Liver (tissue), 9 donors: ENCODE measurements around the gene SLN. TPM values are rescaled to one million over a fixed set of nuclear protein-coding genes. Genes with fewer than 3 reads are reported as not detected.
"Not testable (repeated sequence)": the region's sequence is repeated elsewhere in the genome, so short reads cannot be mapped to it uniquely, and the experiment has no call there.

Experiments
- DNase-seq: peaks from one replicate; pipeline ENCODE4 v3.0.0-alpha.2; 2017; ENCODE audit warnings: low spot score
- H3K27ac ChIP-seq, 2 donors: one replicate each; pipeline ENCODE4 v1.7.0; 2013; ENCODE audit warnings: inconsistent platforms in 2 of 2, low read length in 2 of 2, control low read depth in 1 of 2, low read depth in 1 of 2, mild to moderate bottlenecking in 1 of 2
- H3K27me3 ChIP-seq, 4 donors: one replicate each; pipeline versions ENCODE4 v1.6.1 to v1.7.0; 2013; ENCODE audit warnings: low read length in 3 of 4, inconsistent platforms in 1 of 4, mild to moderate bottlenecking in 1 of 4, moderate library complexity in 1 of 4; ENCODE audit not compliant: control insufficient read depth in 4 of 4, insufficient read depth in 4 of 4
- H3K36me3 ChIP-seq, 4 donors: one replicate each; pipeline versions ENCODE4 v1.6.1 to v1.7.0; 2013; ENCODE audit warnings: low read length in 3 of 4, mild to moderate bottlenecking in 3 of 4, low read depth in 1 of 4, moderate library complexity in 1 of 4; ENCODE audit not compliant: control insufficient read depth in 4 of 4, insufficient read depth in 3 of 4
- H3K4me1 ChIP-seq, 4 donors: one replicate each; pipeline versions ENCODE4 v1.6.1 to v1.7.0; 2013; ENCODE audit warnings: low read length in 3 of 4, mild to moderate bottlenecking in 3 of 4, moderate library complexity in 1 of 4; ENCODE audit not compliant: control insufficient read depth in 4 of 4, insufficient read depth in 4 of 4
- H3K4me3 ChIP-seq, 3 donors: one replicate each; pipeline versions ENCODE4 v1.6.1 to v1.7.0; 2013; ENCODE audit warnings: low read length in 3 of 3, control low read depth in 1 of 3, low read depth in 1 of 3, mild to moderate bottlenecking in 1 of 3
- H3K9ac ChIP-seq, 2 donors: one replicate each; pipeline ENCODE4 v1.7.0; 2013; ENCODE audit warnings: low read length in 2 of 2, mild to moderate bottlenecking in 2 of 2, moderate library complexity in 2 of 2, control low read depth in 1 of 2, low read depth in 1 of 2
- H3K9me3 ChIP-seq, 4 donors: one replicate each; pipeline versions ENCODE4 v1.6.1 to v1.7.0; 2013; ENCODE audit warnings: low read length in 3 of 4; ENCODE audit not compliant: control insufficient read depth in 4 of 4
- EGR1 ChIP-seq, 2 donors: IDR thresholded peaks; 2 replicates each; pipeline ENCODE4 v1.6.1; 2016 to 2018; ENCODE audit warnings: antibody characterized with exemption in 2 of 2, low read depth in 2 of 2
- FOXA1 ChIP-seq: IDR thresholded peaks from 2 replicates; pipeline ENCODE4 v1.6.1; 2016; ENCODE audit warnings: antibody characterized with exemption
- HNF4G ChIP-seq: IDR thresholded peaks from 2 replicates; pipeline ENCODE4 v1.6.1; 2016; ENCODE audit warnings: antibody characterized with exemption
- JUND ChIP-seq, 2 donors: IDR thresholded peaks; 2 replicates each; pipeline ENCODE4 v1.6.1; 2016; ENCODE audit warnings: antibody characterized with exemption in 2 of 2
- NR2F2 ChIP-seq: IDR thresholded peaks from 2 replicates; pipeline ENCODE4 v1.6.1; 2016; ENCODE audit warnings: antibody characterized with exemption
- RAD21 ChIP-seq, 2 donors: IDR thresholded peaks; 2 replicates each; pipeline ENCODE4 v1.6.1; 2016; ENCODE audit warnings: antibody characterized with exemption in 2 of 2, mild to moderate bottlenecking in 2 of 2
- RXRA ChIP-seq, 2 donors: IDR thresholded peaks; 2 replicates each; pipeline ENCODE4 v1.6.1; 2017 to 2018; ENCODE audit warnings: antibody characterized with exemption in 2 of 2, mild to moderate bottlenecking in 1 of 2
- SP1 ChIP-seq: IDR thresholded peaks from 2 replicates; pipeline ENCODE4 v1.6.1; 2018; ENCODE audit warnings: antibody characterized with exemption, mild to moderate bottlenecking
- TAF1 ChIP-seq: conservative IDR thresholded peaks from 2 replicates; pipeline ENCODE4 v1.6.1; 2016; ENCODE audit warnings: antibody characterized with exemption, mild to moderate bottlenecking
- WGBS: extraction: QIAGEN DNeasy Blood & Tissue Kit; methylation state at CpG from one replicate; pipeline ENCODE4 v1.1.7; 2013; 5-methylcytosine and 5-hydroxymethylcytosine counted together
- polyA plus RNA-seq, 2 donors: library from polyadenylated mRNA; stranded (reverse) in 1 of 2; unstranded in 1 of 2; fragments of 200-250 nt in 1 of 2; fragments of >200 nt in 1 of 2; fragmentation: Nextera tagmentation in 1 of 2; extraction: Ambion mirVana in 1 of 2; gene quantifications; one replicate each; pipeline versions ENCODE4 v1.2.1 to v1.2.3, GENCODE V29; 2013 to 2015
- total RNA-seq, 2 donors: library from RNA; depleted of rRNA; stranded (reverse); fragments of >200 nt; gene quantifications; one replicate each; pipeline ENCODE4 v1.2.3, GENCODE V29; 2014
- TF ChIP-seq, protein P1 (sequence below): IDR thresholded peaks from 2 replicates; pipeline ENCODE4 v1.6.1; 2016; ENCODE audit warnings: antibody characterized with exemption
- TF ChIP-seq, protein P2 (sequence below): IDR thresholded peaks from 2 replicates; pipeline ENCODE4 v1.6.1; 2016; ENCODE audit warnings: antibody characterized with exemption
- TF ChIP-seq, protein P3 (sequence below): fragments of 150-350 bp; IDR thresholded peaks from 2 replicates; pipeline ENCODE4 v1.5.1; 2017; ENCODE audit warnings: improper control_type of control experiment, low read depth, low read length; ENCODE audit not compliant: missing input control
- TF ChIP-seq, protein P4 (sequence below): IDR thresholded peaks from 2 replicates; pipeline ENCODE4 v1.6.1; 2016; ENCODE audit warnings: antibody characterized with exemption, mild to moderate bottlenecking
- donor health status: healthy.
- donor health status: healthy.
- donor health status: healthy.
- donor health status: healthy.
- donor health status: healthy.

Gene SLN
- total RNA-seq (not detected), polyA plus RNA-seq (not detected)

DNA sequence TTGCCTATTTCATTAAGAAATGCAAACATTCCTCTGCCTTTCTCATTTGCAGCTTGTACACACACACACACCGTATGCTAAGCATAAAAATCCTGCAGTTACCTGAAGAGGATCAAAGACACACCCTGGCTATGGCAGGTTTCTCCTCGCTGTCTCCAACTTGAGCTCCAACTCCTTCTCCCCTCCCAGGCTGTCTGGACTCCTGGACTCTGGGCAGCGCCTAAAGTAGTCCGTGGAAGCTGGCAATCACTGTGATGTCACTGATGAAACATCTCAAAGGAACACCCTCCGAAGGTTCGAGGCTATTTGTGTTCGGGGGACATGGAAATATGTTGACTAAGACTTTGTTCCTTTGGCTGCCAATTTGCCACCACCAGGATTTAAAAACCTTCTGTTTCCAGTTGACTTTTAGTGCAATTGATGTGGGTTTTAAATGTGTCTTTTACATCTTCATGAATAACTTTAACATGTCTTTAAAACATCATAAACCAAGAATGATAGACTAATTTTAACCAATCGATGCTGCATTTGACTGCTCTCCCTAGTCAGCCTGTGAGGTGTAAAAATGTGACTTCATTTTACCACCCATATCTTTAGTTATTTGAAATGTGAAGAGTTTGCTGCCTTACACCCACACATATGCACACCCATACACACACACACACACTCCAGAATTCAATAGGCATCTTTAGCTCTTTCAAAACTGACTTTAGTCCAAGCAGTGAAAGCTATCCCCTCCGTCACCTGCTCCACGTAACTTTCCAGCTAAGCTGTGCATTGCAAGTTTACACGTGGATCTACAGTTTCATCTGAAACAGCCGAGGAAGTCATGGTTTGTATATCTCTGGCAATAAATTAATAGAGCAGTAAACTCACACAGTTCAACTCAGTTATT is at the start of gene SLN:
Gene SLN, minus strand, starts transcription at position 196 of the 895 bp plus-strand sequence.
- Histone ChIP-seq H3K4me1 (no peaks in the 10 kb centered on the region), H3K4me3 (no peak within 1 kb of the TSS), H3K27me3 (peaks cover 0 to 6% (median 0%) of the 10 kb centered on the region in 4 donors), H3K9me3 (peaks cover 0 to 3% (median 0%) of the 10 kb centered on the region in 4 donors), H3K9ac (no peak within 1 kb of the TSS), H3K36me3 (no peaks in the 10 kb centered on the region), H3K27ac (no peak within 1 kb of the TSS)
- no peak for TF ChIP-seq TAF1
- TF ChIP-seq, protein P1, sequence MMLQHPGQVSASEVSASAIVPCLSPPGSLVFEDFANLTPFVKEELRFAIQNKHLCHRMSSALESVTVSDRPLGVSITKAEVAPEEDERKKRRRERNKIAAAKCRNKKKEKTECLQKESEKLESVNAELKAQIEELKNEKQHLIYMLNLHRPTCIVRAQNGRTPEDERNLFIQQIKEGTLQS: no peak
- no peak for TF ChIP-seq NR2F2
- no peak for TF ChIP-seq SP1
- TF ChIP-seq RXRA (IDR thresholded peaks at IDR 0.05): no peak
- no peak for TF ChIP-seq FOXA1
- no peak for TF ChIP-seq JUND (IDR thresholded peaks at IDR 0.05)
- TF ChIP-seq, protein P2, sequence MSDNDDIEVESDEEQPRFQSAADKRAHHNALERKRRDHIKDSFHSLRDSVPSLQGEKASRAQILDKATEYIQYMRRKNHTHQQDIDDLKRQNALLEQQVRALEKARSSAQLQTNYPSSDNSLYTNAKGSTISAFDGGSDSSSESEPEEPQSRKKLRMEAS: no peak
- TF ChIP-seq, protein P3, sequence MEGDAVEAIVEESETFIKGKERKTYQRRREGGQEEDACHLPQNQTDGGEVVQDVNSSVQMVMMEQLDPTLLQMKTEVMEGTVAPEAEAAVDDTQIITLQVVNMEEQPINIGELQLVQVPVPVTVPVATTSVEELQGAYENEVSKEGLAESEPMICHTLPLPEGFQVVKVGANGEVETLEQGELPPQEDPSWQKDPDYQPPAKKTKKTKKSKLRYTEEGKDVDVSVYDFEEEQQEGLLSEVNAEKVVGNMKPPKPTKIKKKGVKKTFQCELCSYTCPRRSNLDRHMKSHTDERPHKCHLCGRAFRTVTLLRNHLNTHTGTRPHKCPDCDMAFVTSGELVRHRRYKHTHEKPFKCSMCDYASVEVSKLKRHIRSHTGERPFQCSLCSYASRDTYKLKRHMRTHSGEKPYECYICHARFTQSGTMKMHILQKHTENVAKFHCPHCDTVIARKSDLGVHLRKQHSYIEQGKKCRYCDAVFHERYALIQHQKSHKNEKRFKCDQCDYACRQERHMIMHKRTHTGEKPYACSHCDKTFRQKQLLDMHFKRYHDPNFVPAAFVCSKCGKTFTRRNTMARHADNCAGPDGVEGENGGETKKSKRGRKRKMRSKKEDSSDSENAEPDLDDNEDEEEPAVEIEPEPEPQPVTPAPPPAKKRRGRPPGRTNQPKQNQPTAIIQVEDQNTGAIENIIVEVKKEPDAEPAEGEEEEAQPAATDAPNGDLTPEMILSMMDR: no peak
- TF ChIP-seq, protein P4, sequence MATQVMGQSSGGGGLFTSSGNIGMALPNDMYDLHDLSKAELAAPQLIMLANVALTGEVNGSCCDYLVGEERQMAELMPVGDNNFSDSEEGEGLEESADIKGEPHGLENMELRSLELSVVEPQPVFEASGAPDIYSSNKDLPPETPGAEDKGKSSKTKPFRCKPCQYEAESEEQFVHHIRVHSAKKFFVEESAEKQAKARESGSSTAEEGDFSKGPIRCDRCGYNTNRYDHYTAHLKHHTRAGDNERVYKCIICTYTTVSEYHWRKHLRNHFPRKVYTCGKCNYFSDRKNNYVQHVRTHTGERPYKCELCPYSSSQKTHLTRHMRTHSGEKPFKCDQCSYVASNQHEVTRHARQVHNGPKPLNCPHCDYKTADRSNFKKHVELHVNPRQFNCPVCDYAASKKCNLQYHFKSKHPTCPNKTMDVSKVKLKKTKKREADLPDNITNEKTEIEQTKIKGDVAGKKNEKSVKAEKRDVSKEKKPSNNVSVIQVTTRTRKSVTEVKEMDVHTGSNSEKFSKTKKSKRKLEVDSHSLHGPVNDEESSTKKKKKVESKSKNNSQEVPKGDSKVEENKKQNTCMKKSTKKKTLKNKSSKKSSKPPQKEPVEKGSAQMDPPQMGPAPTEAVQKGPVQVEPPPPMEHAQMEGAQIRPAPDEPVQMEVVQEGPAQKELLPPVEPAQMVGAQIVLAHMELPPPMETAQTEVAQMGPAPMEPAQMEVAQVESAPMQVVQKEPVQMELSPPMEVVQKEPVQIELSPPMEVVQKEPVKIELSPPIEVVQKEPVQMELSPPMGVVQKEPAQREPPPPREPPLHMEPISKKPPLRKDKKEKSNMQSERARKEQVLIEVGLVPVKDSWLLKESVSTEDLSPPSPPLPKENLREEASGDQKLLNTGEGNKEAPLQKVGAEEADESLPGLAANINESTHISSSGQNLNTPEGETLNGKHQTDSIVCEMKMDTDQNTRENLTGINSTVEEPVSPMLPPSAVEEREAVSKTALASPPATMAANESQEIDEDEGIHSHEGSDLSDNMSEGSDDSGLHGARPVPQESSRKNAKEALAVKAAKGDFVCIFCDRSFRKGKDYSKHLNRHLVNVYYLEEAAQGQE: no peak
- no peak for TF ChIP-seq RAD21 (IDR thresholded peaks at IDR 0.05)
- TF ChIP-seq HNF4G: no peak
- TF ChIP-seq EGR1 (IDR thresholded peaks at IDR 0.05; ENCODE audit: low read depth in 2 of 2): no peak
- no peak for DNase-seq
- 53% methylated on average over 12 of the region's 12 CpGs for WGBS

DNA sequence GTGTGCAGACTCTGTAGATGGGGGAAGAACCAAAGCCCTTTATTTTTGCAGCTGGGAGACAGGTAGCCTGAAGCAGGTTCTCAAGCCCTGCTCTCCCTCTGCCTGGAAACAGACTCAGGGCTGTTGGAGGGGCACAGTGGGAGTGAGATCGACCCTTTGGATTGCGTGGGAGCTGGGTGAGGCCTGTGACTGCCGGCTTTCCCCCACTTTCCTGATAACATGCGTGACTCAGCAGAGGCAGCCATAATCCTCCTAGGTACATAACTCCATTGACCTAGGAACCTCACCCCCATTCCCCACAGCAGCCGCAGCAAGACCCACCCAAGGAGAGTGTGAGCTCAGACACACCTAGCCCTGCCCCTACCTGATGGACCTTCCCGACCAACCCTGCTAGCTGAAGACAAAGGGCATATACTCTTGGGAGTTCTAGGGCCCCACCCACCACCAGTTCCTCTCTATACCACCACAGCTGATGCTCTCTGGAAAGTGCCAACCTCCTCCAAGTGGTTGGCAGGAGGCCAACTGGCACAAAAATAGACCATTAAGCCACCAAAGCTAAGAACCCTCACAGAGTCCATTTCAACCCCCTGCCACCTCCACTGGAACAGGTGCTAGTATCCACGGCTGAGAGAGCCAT is 47.0 kb upstream of the SLN start:
- not testable (repeated sequence) for H3K4me1 ChIP-seq, H3K9me3 ChIP-seq, DNase-seq, H3K27me3 ChIP-seq, H3K9ac ChIP-seq, H3K4me3 ChIP-seq, H3K27ac ChIP-seq, H3K36me3 ChIP-seq
- WGBS: 78% methylated on average over 7 of the region's 7 CpGs
